HG03280 (cell line): ENCODE data around the gene CEP350.
"Not testable (repeated sequence)": the region's sequence is repeated elsewhere in the genome, so short reads cannot be mapped to it uniquely, and the experiment has no call there.

Source experiments
- ATAC-seq: cut with Tn5 transposase; IDR thresholded peaks from one replicate; pipeline ENCODE4 v1.9.1; 2021; ENCODE audit warnings: mild to moderate bottlenecking, moderate library complexity; ENCODE audit not compliant: unreplicated experiment

The CEP350 gene

GRCh38 chr1:179978199-179979079, 23.8 kb downstream of the CEP350 start:
- no peak for ATAC-seq

- ATAC-seq = no peak
Measured at GRCh38 chr1:179984101-179984500, 29.5 kb downstream of the CEP350 start.

- ATAC-seq = no peak
Measured at GRCh38 chr1:179984942-179985341, 30.3 kb downstream of the CEP350 start.

GRCh38 chr1:179990847-179991246, 36.2 kb downstream of the CEP350 start:
- ATAC-seq = no peak

- ATAC-seq = no peak
Measured at GRCh38 chr1:179995576-179995975, 41.0 kb downstream of the CEP350 start.

- no peak for ATAC-seq
Measured at GRCh38 chr1:179996099-179996498, 41.5 kb downstream of the CEP350 start.

- ATAC-seq = no peak
Measured at GRCh38 chr1:180000575-180000974, 46.0 kb downstream of the CEP350 start.

GRCh38 chr1:180002437-180002836, 47.8 kb downstream of the CEP350 start:
- ATAC-seq = no peak

GRCh38 chr1:180003026-180003695, 48.6 kb downstream of the CEP350 start:
- peak; percentile 71 for ATAC-seq

GRCh38 chr1:180006762-180007161, 52.2 kb downstream of the CEP350 start:
- not testable (repeated sequence) for ATAC-seq

- no peak for ATAC-seq
Measured at GRCh38 chr1:180020017-180020416, 65.4 kb downstream of the CEP350 start.

GRCh38 chr1:180026556-180026955, 71.9 kb downstream of the CEP350 start:
- no peak for ATAC-seq

- ATAC-seq = no peak
Measured at GRCh38 chr1:180027949-180028445, 73.4 kb downstream of the CEP350 start.

GRCh38 chr1:180028864-180029263, 74.3 kb downstream of the CEP350 start:
- no peak for ATAC-seq

- ATAC-seq = no peak
Measured at GRCh38 chr1:180029524-180030135, 75.0 kb downstream of the CEP350 start.

- ATAC-seq = no peak
Measured at GRCh38 chr1:180031664-180032063, 77.1 kb downstream of the CEP350 start.

- ATAC-seq = no peak
Measured at GRCh38 chr1:180033390-180033789, 78.8 kb downstream of the CEP350 start.

- ATAC-seq = no peak
Measured at GRCh38 chr1:180040034-180040433, 85.4 kb downstream of the CEP350 start.

GRCh38 chr1:180041582-180041981, 87.0 kb downstream of the CEP350 start:
- ATAC-seq = no peak

GRCh38 chr1:180042988-180043622, 88.5 kb downstream of the CEP350 start:
- no peak for ATAC-seq

- no peak for ATAC-seq
Measured at GRCh38 chr1:180043785-180044184, 89.2 kb downstream of the CEP350 start.
